Adrenal gland (tissue), 12 donors: ENCODE results near the gene ANTXR1. TPM values are rescaled to one million over a fixed set of nuclear protein-coding genes. Genes with fewer than 3 reads are reported as not detected.

ENCODE experiments used
- DNase-seq, 7 donors: peaks; one replicate each; pipeline ENCODE4 v3.0.0-alpha.2; 2019 to 2020
- H3K27ac ChIP-seq, 5 donors: fragments of 200-600 bp; sonication (generic) in 4 of 5; 1 replicate in 3 of 5; 2 replicates in 2 of 5; pipeline versions ENCODE4 v1.5.1 to v1.8.0; 2016 to 2020; ENCODE audit warnings: mild to moderate bottlenecking in 1 of 5
- H3K27me3 ChIP-seq: fragments of 200-600 bp; 2 replicates; pipeline ENCODE4 v1.8.0; 2021
- H3K36me3 ChIP-seq, 2 donors: fragments of 200-600 bp; replicated peaks in 1 of 2; 1 replicate in 1 of 2; 2 replicates in 1 of 2; pipeline versions ENCODE4 v1.5.1 to v1.8.0; 2018 to 2022
- H3K4me1 ChIP-seq, 2 donors: fragments of 200-600 bp; replicated peaks in 1 of 2; 1 replicate in 1 of 2; 2 replicates in 1 of 2; pipeline versions ENCODE4 v1.5.1 to v1.8.0; 2018 to 2021
- H3K4me3 ChIP-seq, 4 donors: fragments of 200-600 bp; sonication (generic) in 3 of 4; one replicate each; pipeline ENCODE4 v1.5.1; 2016 to 2018
- H3K9me3 ChIP-seq, 3 donors: fragments of 200-600 bp; sonication (generic) in 1 of 3; replicated peaks in 1 of 3; 1 replicate in 2 of 3; 2 replicates in 1 of 3; pipeline versions ENCODE4 v1.5.1 to v1.8.0; 2016 to 2021
- POLR2A ChIP-seq, 2 donors: fragments of 450-650 bp; IDR thresholded peaks; one replicate each; pipeline ENCODE4 v1.6.1; 2017; ENCODE audit warnings: antibody characterized with exemption in 2 of 2, mild to moderate bottlenecking in 2 of 2, moderate library complexity in 1 of 2
- WGBS, 4 donors: extraction: QIAGEN DNeasy Blood & Tissue Kit in 2 of 4; methylation state at CpG; one replicate each; pipeline versions ENCODE4 v1.1.5 to v1.1.7; 2013 to 2017; 5-methylcytosine and 5-hydroxymethylcytosine counted together
- intact Hi-C, 2 donors: fragments of 100-400 bp; cut with DNase I; formaldehyde crosslinking; loops; one replicate each; pipeline versions ENCODE4 v1.14.1 to v1.15.0; 2022 to 2023
- polyA plus RNA-seq, 3 donors: library from polyadenylated mRNA; stranded (reverse); fragments of 200-250 nt in 2 of 3; fragments of 350-450 nt in 1 of 3; fragmentation: Illumina TruSeq in 1 of 3; extraction: RNeasy Lipid Tissue Mini Kit (QIAGEN cat#74804) in 1 of 3; gene quantifications; one replicate each; pipeline ENCODE4 v1.2.3, GENCODE V29; 2013 to 2014
- total RNA-seq, 9 donors: library from RNA; depleted of rRNA in 4 of 9; stranded (reverse); fragments of >200 nt in 4 of 9; fragments of 120-200 nt in 1 of 9; fragmentation: NEBNext Ultra II Directional in 1 of 9; extraction: Animal tissue kit (Norgen Biotek cat#: 25700) in 1 of 9; gene quantifications; one replicate each; pipeline versions ENCODE4 v1.1.0 to v1.2.4, GENCODE V29; 2013 to 2023
- TF ChIP-seq, protein P1 (sequence below), 6 experiments: fragments of 450-650 bp in 4 of 6; fragments of 200-600 bp in 2 of 6; sonication (generic) in 1 of 6; IDR thresholded peaks; 1 replicate in 5 of 6; 2 replicates in 1 of 6; pipeline versions ENCODE4 v1.5.1 to v1.8.0; 2016 to 2021; ENCODE audit warnings: antibody characterized with exemption in 6 of 6, mild to moderate bottlenecking in 2 of 6, moderate library complexity in 1 of 6
- donor health status: healthy with polysubstance abuse.
- donor health status: Bipolar disorder and iron deficiency.
- donor health status: DM: yes; HTN: yes; CAD: no.
- donor health status: DM: no; HTN: no; CAD: no.
- donor health status: DM: no; HTN: no; CAD: no.
- donor health status: DM: yes; HTN: yes; CAD: no.

ANTXR1 gene
- total and polyA plus RNA-seq, 12 donors: 19.0 to 386 (median 119) TPM

DNA sequence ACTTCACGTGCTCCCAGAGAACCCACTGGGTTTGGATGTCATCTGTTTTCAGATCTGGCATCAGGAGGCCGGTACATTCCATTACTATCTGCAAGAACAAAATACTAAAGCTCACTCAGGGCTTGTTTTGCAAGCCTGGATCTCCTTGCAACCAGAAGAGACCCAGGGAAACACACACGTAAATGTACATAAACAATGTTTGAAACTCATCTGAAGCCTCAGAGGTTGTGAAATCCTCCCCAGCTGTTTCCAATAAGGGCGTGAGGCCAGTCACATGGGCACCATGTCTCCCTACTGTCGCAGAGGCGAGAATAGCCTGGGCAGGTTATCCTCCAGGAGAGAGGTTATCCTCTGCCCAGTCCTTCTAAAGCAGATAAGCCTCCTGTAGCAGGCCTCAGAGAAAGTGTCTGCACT lies 187.1 kb downstream of the ANTXR1 start:
- intact Hi-C loops: loop anchor here in 1 of 2 donors (10.0 kb wide), 1 partner anchor 95 kb away; no protein-coding TSS in a partner anchor
- Histone ChIP-seq H3K4me1 (peaks cover 8 to 21% of the 10 kb centered on the region in 2 donors), H3K27ac (peak overlapping the region in 3 of 5 donors; percentile 15 to 40 (median 16)), H3K27me3 (no peaks in the 10 kb centered on the region), H3K4me3 (no peak overlapping the region), H3K36me3 (no peaks in the 10 kb centered on the region), H3K9me3 (no peaks in the 10 kb centered on the region)
- DNase-seq: no peak
- TF ChIP-seq, protein P1, sequence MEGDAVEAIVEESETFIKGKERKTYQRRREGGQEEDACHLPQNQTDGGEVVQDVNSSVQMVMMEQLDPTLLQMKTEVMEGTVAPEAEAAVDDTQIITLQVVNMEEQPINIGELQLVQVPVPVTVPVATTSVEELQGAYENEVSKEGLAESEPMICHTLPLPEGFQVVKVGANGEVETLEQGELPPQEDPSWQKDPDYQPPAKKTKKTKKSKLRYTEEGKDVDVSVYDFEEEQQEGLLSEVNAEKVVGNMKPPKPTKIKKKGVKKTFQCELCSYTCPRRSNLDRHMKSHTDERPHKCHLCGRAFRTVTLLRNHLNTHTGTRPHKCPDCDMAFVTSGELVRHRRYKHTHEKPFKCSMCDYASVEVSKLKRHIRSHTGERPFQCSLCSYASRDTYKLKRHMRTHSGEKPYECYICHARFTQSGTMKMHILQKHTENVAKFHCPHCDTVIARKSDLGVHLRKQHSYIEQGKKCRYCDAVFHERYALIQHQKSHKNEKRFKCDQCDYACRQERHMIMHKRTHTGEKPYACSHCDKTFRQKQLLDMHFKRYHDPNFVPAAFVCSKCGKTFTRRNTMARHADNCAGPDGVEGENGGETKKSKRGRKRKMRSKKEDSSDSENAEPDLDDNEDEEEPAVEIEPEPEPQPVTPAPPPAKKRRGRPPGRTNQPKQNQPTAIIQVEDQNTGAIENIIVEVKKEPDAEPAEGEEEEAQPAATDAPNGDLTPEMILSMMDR (IDR thresholded peaks at IDR 0.05): no peak
- TF ChIP-seq POLR2A (IDR thresholded peaks at IDR 0.05): no peak
- 70 to 87% (median 76%) methylated on average over 6 of the region's 6 CpGs for WGBS, 4 donors

DNA sequence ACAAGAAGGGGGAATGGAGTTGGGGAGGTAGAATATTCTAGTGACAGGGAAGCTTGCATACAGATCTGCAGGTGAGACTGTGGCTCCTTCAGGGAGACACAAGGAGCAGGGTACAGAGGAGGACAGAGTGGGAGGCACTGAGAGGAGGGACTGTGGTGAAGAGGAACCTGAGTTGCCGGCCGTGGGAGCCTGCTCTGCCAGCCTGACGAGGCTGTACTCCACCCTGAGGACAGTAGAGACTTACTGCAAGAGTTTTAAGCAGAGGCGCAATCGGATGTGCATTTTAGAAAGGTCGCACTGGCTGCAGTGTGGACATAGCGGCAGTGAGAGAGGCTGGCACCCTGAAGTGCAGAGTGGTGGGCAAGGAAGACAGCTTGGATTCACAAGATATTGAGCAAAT lies 188.3 kb downstream of the ANTXR1 start:
- Histone ChIP-seq H3K36me3 (no peaks in the 10 kb centered on the region), H3K9me3 (no peaks in the 10 kb centered on the region), H3K27me3 (no peaks in the 10 kb centered on the region), H3K4me3 (no peak overlapping the region), H3K27ac (no peak overlapping the region), H3K4me1 (peaks cover 13 to 24% of the 10 kb centered on the region in 2 donors)
- no peak for DNase-seq
- TF ChIP-seq POLR2A (IDR thresholded peaks at IDR 0.05): no peak
- intact Hi-C loops: loop anchor here in 1 of 2 donors (10.0 kb wide), 1 partner anchor 94 kb away; no protein-coding TSS in a partner anchor
- 84 to 94% (median 91%) methylated on average over 7 of the region's 7 CpGs for WGBS, 4 donors

- H3K27me3 ChIP-seq: no peaks in the 10 kb centered on the region
- no peak overlapping the region for H3K27ac ChIP-seq
- no peak for DNase-seq
- 78 to 93% (median 88%) methylated on average over 3 of the region's 3 CpGs for WGBS, 4 donors
- TF ChIP-seq, protein P1 (IDR thresholded peaks at IDR 0.05): no peak
- TF ChIP-seq POLR2A (IDR thresholded peaks at IDR 0.05): no peak
- H3K9me3 ChIP-seq: no peaks in the 10 kb centered on the region
- H3K36me3 ChIP-seq: no peaks in the 10 kb centered on the region
- intact Hi-C loops: loop anchor here in 1 of 2 donors (10.0 kb wide), 1 partner anchor 92 kb away; no protein-coding TSS in a partner anchor
- H3K4me3 ChIP-seq: no peak overlapping the region
- H3K4me1 ChIP-seq: peaks cover 13 to 20% of the 10 kb centered on the region in 2 donors
These were observed 189.3 kb downstream of the ANTXR1 start for GRCh38 chr2:69202327-69202726.

- Histone ChIP-seq H3K27ac (peak overlapping the region in 1 of 5 donors; percentile 23), H3K4me3 (no peak overlapping the region), H3K36me3 (no peaks in the 10 kb centered on the region), H3K9me3 (no peaks in the 10 kb centered on the region), H3K4me1 (peaks cover 13 to 20% of the 10 kb centered on the region in 2 donors), H3K27me3 (no peaks in the 10 kb centered on the region)
- TF ChIP-seq POLR2A (IDR thresholded peaks at IDR 0.05): no peak
- TF ChIP-seq, protein P1 (IDR thresholded peaks at IDR 0.05): no peak
- no peak for DNase-seq
- 68 to 78% (median 73%) methylated on average over 4 of the region's 4 CpGs for WGBS, 4 donors
- intact Hi-C loops: loop anchor here in 1 of 2 donors (10.0 kb wide), 1 partner anchor 91 kb away; no protein-coding TSS in a partner anchor
These were observed 190.4 kb downstream of the ANTXR1 start for GRCh38 chr2:69203166-69203985.
